ENCODE data around the gene CLUH.

Gene CLUH

GRCh38 chr17:2711608-2712299 is at the start of gene CLUH:
CLUH (minus strand) TSS chr17:2711764; CDS start chr17:2711661, 103 bp downstream.
- FAIRE-seq: no peak

- no peak for FAIRE-seq
These were observed 47.3 kb upstream of the CLUH start for GRCh38 chr17:2758870-2759269.

GRCh38 chr17:2755891-2756724 is 44.5 kb upstream of the CLUH start:
- no peak for FAIRE-seq

- FAIRE-seq: no peak
These were observed 39.9 kb upstream of the CLUH start for GRCh38 chr17:2751491-2751890.

GRCh38 chr17:2750721-2751120 is 39.2 kb upstream of the CLUH start:
- FAIRE-seq: no peak

GRCh38 chr17:2749784-2750181 is 38.2 kb upstream of the CLUH start:
- no peak for FAIRE-seq

- FAIRE-seq: no peak
These were observed 37.7 kb upstream of the CLUH start, which contains the start of gene CCDC92B for GRCh38 chr17:2749058-2749783. CCDC92B (minus strand) TSS chr17:2749652; CDS start chr17:2735145, 14,507 bp downstream.

- no peak for FAIRE-seq
These were observed 33.9 kb upstream of the CLUH start for GRCh38 chr17:2745317-2746037.

GRCh38 chr17:2737693-2738092 is 26.1 kb upstream of the CLUH start:
- FAIRE-seq: no peak

GRCh38 chr17:2736956-2737355 is 25.4 kb upstream of the CLUH start:
- no peak for FAIRE-seq

- no peak for FAIRE-seq
These were observed 24.3 kb upstream of the CLUH start for GRCh38 chr17:2735896-2736295.

GRCh38 chr17:2734939-2735338 is 23.4 kb upstream of the CLUH start:
- FAIRE-seq: no peak

- no peak for FAIRE-seq
These were observed 20.2 kb upstream of the CLUH start for GRCh38 chr17:2731807-2732206.

- FAIRE-seq: no peak
These were observed 19.3 kb upstream of the CLUH start for GRCh38 chr17:2730764-2731353.

- FAIRE-seq: no peak
These were observed 13.2 kb upstream of the CLUH start for GRCh38 chr17:2724784-2725164.

GRCh38 chr17:2723997-2724783 is 12.6 kb upstream of the CLUH start:
- FAIRE-seq: no peak

- FAIRE-seq: no peak
These were observed 12.0 kb upstream of the CLUH start for GRCh38 chr17:2723505-2723996.

GRCh38 chr17:2722611-2723010 is 11.0 kb upstream of the CLUH start:
- no peak for FAIRE-seq

- FAIRE-seq: no peak
These were observed 10.0 kb upstream of the CLUH start for GRCh38 chr17:2721603-2722002.

- no peak for FAIRE-seq
These were observed 8.3 kb upstream of the CLUH start for GRCh38 chr17:2719861-2720260.

- FAIRE-seq: no peak
These were observed 6.8 kb upstream of the CLUH start for GRCh38 chr17:2718150-2718938.
